Hepatocyte (in vitro differentiated cells): Measurements from ENCODE around the gene KCNC4.

ENCODE experiments used
- EZH2 ChIP-seq: fragments of 200-600 bp; sonication (generic); IDR thresholded peaks from 2 replicates; pipeline ENCODE4 v1.6.1; 2016; ENCODE audit warnings: antibody characterized with exemption, mild to moderate bottlenecking, borderline replicate concordance
- TF ChIP-seq, protein P1 (sequence below): fragments of 200-600 bp; sonication (generic); IDR thresholded peaks from 2 replicates; pipeline ENCODE4 v1.5.1; 2016; ENCODE audit warnings: antibody characterized with exemption, mild to moderate bottlenecking; ENCODE audit not compliant: poor library complexity

DNA sequence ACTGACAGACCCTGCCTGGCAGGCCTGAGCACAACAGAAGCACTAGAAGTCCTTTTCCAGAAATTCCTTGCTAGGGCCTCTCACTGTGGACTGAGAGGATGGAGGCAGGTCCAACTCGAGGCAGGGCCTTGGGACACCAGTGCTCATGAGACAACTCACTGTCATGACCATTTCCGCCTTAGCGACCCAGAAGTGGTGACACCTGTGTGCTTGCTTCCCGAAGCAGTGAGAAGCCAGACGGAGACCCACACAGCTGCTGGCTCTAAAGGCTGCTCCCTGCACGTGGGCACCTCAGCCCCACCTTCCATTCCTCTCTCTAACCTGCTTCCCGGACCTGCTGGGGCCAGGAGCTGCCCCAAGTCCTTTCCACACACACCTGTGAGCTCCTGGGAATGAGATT is 33.0 kb downstream of the KCNC4 start:
- no peak for TF ChIP-seq EZH2
- TF ChIP-seq, protein P1, sequence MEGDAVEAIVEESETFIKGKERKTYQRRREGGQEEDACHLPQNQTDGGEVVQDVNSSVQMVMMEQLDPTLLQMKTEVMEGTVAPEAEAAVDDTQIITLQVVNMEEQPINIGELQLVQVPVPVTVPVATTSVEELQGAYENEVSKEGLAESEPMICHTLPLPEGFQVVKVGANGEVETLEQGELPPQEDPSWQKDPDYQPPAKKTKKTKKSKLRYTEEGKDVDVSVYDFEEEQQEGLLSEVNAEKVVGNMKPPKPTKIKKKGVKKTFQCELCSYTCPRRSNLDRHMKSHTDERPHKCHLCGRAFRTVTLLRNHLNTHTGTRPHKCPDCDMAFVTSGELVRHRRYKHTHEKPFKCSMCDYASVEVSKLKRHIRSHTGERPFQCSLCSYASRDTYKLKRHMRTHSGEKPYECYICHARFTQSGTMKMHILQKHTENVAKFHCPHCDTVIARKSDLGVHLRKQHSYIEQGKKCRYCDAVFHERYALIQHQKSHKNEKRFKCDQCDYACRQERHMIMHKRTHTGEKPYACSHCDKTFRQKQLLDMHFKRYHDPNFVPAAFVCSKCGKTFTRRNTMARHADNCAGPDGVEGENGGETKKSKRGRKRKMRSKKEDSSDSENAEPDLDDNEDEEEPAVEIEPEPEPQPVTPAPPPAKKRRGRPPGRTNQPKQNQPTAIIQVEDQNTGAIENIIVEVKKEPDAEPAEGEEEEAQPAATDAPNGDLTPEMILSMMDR: no peak
